ENCODE results near the gene PELI2.

PELI2 gene

GRCh38 chr14:56133547-56133946 lies 15.3 kb downstream of the PELI2 start:
- TF ChIP-seq POLR2AphosphoS5 (IDR thresholded peaks at IDR 0.05; ENCODE audit: low read depth, low read length) (no peak), TAF1 (IDR thresholded peaks at IDR 0.05; ENCODE audit: borderline replicate concordance, low read depth, low read length) (no peak), POLR2A (IDR thresholded peaks at IDR 0.05; ENCODE audit: low read depth, low read length) (no peak)
- FAIRE-seq, result no peak
- DNase-seq (ENCODE audit: insufficient read length), result no peak

- TF ChIP-seq POLR2AphosphoS5 (IDR thresholded peaks at IDR 0.05; ENCODE audit: low read depth, low read length) (no peak), POLR2A (IDR thresholded peaks at IDR 0.05; ENCODE audit: low read depth, low read length) (no peak), TAF1 (IDR thresholded peaks at IDR 0.05; ENCODE audit: borderline replicate concordance, low read depth, low read length) (no peak)
- DNase-seq (ENCODE audit: insufficient read length) (no peak), FAIRE-seq (no peak)
Observed at GRCh38 chr14:56135001-56135400, 16.8 kb downstream of the PELI2 start.

- FAIRE-seq, result no peak
Observed at GRCh38 chr14:56135668-56136067, 17.5 kb downstream of the PELI2 start.

GRCh38 chr14:56136571-56137452 lies 18.6 kb downstream of the PELI2 start:
- no peak for FAIRE-seq
- TF ChIP-seq POLR2AphosphoS5 (IDR thresholded peaks at IDR 0.05; ENCODE audit: low read depth, low read length) (no peak), POLR2A (IDR thresholded peaks at IDR 0.05; ENCODE audit: low read depth, low read length) (no peak), TAF1 (IDR thresholded peaks at IDR 0.05; ENCODE audit: borderline replicate concordance, low read depth, low read length) (no peak)

More at GRCh38 chr14:56135668-56136067, 17.5 kb downstream of the PELI2 start:
- DNase-seq (ENCODE audit: insufficient read length), result no peak
- TF ChIP-seq POLR2AphosphoS5 (IDR thresholded peaks at IDR 0.05; ENCODE audit: low read depth, low read length) (no peak), TAF1 (IDR thresholded peaks at IDR 0.05; ENCODE audit: borderline replicate concordance, low read depth, low read length) (no peak), POLR2A (IDR thresholded peaks at IDR 0.05; ENCODE audit: low read depth, low read length) (no peak)

GRCh38 chr14:56137453-56137807 lies 19.2 kb downstream of the PELI2 start:
- no peak for FAIRE-seq
- TF ChIP-seq TAF1 (IDR thresholded peaks at IDR 0.05; ENCODE audit: borderline replicate concordance, low read depth, low read length), result no peak
- TF ChIP-seq POLR2A (IDR thresholded peaks at IDR 0.05; ENCODE audit: low read depth, low read length), result no peak
- TF ChIP-seq POLR2AphosphoS5 (IDR thresholded peaks at IDR 0.05; ENCODE audit: low read depth, low read length), result no peak
- DNase-seq (ENCODE audit: insufficient read length), result no peak

More at GRCh38 chr14:56136571-56137452, 18.6 kb downstream of the PELI2 start:
- no peak for DNase-seq (ENCODE audit: insufficient read length)

GRCh38 chr14:56137849-56138248 lies 19.6 kb downstream of the PELI2 start:
- FAIRE-seq (no peak), DNase-seq (ENCODE audit: insufficient read length) (no peak)
- no peak for TF ChIP-seq TAF1 (IDR thresholded peaks at IDR 0.05; ENCODE audit: borderline replicate concordance, low read depth, low read length)
- TF ChIP-seq POLR2AphosphoS5 (IDR thresholded peaks at IDR 0.05; ENCODE audit: low read depth, low read length), result no peak
- TF ChIP-seq POLR2A (IDR thresholded peaks at IDR 0.05; ENCODE audit: low read depth, low read length), result no peak

GRCh38 chr14:56138928-56139327 lies 20.7 kb downstream of the PELI2 start:
- TF ChIP-seq POLR2A (IDR thresholded peaks at IDR 0.05; ENCODE audit: low read depth, low read length), result no peak
- TF ChIP-seq TAF1 (IDR thresholded peaks at IDR 0.05; ENCODE audit: borderline replicate concordance, low read depth, low read length), result no peak
- FAIRE-seq (no peak), DNase-seq (ENCODE audit: insufficient read length) (no peak)

- FAIRE-seq (no peak), DNase-seq (ENCODE audit: insufficient read length) (no peak)
- TF ChIP-seq TAF1 (IDR thresholded peaks at IDR 0.05; ENCODE audit: borderline replicate concordance, low read depth, low read length) (no peak), POLR2AphosphoS5 (IDR thresholded peaks at IDR 0.05; ENCODE audit: low read depth, low read length) (no peak), POLR2A (IDR thresholded peaks at IDR 0.05; ENCODE audit: low read depth, low read length) (no peak)
Observed at GRCh38 chr14:56142314-56142713, 24.1 kb downstream of the PELI2 start.

- TF ChIP-seq POLR2A (IDR thresholded peaks at IDR 0.05; ENCODE audit: low read depth, low read length) (no peak), TAF1 (IDR thresholded peaks at IDR 0.05; ENCODE audit: borderline replicate concordance, low read depth, low read length) (no peak), POLR2AphosphoS5 (IDR thresholded peaks at IDR 0.05; ENCODE audit: low read depth, low read length) (no peak)
- DNase-seq (ENCODE audit: insufficient read length) (no peak), FAIRE-seq (no peak)
Observed at GRCh38 chr14:56143025-56143424, 24.8 kb downstream of the PELI2 start.

GRCh38 chr14:56144176-56144575 lies 26.0 kb downstream of the PELI2 start:
- no peak for FAIRE-seq
- DNase-seq (ENCODE audit: insufficient read length), result no peak
- TF ChIP-seq TAF1 (IDR thresholded peaks at IDR 0.05; ENCODE audit: borderline replicate concordance, low read depth, low read length) (no peak), POLR2A (IDR thresholded peaks at IDR 0.05; ENCODE audit: low read depth, low read length) (no peak)

GRCh38 chr14:56145181-56145769 lies 27.1 kb downstream of the PELI2 start:
- FAIRE-seq (no peak), DNase-seq (ENCODE audit: insufficient read length) (no peak)
- TF ChIP-seq POLR2A (IDR thresholded peaks at IDR 0.05; ENCODE audit: low read depth, low read length) (no peak), TAF1 (IDR thresholded peaks at IDR 0.05; ENCODE audit: borderline replicate concordance, low read depth, low read length) (no peak), POLR2AphosphoS5 (IDR thresholded peaks at IDR 0.05; ENCODE audit: low read depth, low read length) (no peak)

- FAIRE-seq (no peak), DNase-seq (ENCODE audit: insufficient read length) (no peak)
- TF ChIP-seq POLR2A (IDR thresholded peaks at IDR 0.05; ENCODE audit: low read depth, low read length) (no peak), TAF1 (IDR thresholded peaks at IDR 0.05; ENCODE audit: borderline replicate concordance, low read depth, low read length) (no peak), POLR2AphosphoS5 (IDR thresholded peaks at IDR 0.05; ENCODE audit: low read depth, low read length) (no peak)
Observed at GRCh38 chr14:56145965-56146364, 27.8 kb downstream of the PELI2 start.
